HCT116 (cell line): ENCODE results near the gene STAM2. TPM values are rescaled to one million over a fixed set of nuclear protein-coding genes. Genes with fewer than 3 reads are reported as not detected.

Experiments
- ATAC-seq: fragments of 200-7000 bp; cut with Tn5 transposase; 2 replicates; pipeline ENCODE4 v1.9.1; 2020; ENCODE audit warnings: mild to moderate bottlenecking, moderate library complexity
- BruUV-seq: library from RNA; stranded (reverse); fragments of 400-500 nt; replicated peaks from 2 replicates; lab custom pipeline; 2021; lab: Mats Ljungman, UMichigan
- CTCF ChIA-PET: fragments of 300-600 bp; sonication (Branson Sonifier 250); formaldehyde crosslinking; loops from one replicate; lab custom pipeline; 2021; ENCODE audit warnings: antibody characterized with exemption; lab: Charles Lee
- POLR2A ChIA-PET: fragments of 300-600, 350-600 bp; sonication (Branson Sonifier 250); formaldehyde crosslinking; loops from one replicate; lab custom pipeline; 2021; ENCODE audit warnings: antibody characterized with exemption; lab: Charles Lee
- RAD21 ChIA-PET, 2 experiments: fragments of 300-600 bp; sonication (Branson Sonifier 250); formaldehyde crosslinking; loops; one replicate each; lab custom pipeline; 2023; ENCODE audit warnings: low total read pairs in 2 of 2; ENCODE audit not compliant: uncharacterized antibody in 2 of 2, unreplicated experiment in 2 of 2, low non-redundant PET in 1 of 2; lab: Charles Lee
- DNase-seq: peaks from one replicate; pipeline ENCODE4 v3.0.0-alpha.2; 2010; ENCODE audit warnings: low read depth, low spot score
- H2AFZ ChIP-seq: fragments of 200-600 bp; shearing (Covaris generic), sonication (generic); 2 replicates; pipeline ENCODE4 v1.6.1; 2017; ENCODE audit warnings: low read depth, mixed run types, mixed read lengths, antibody characterized with exemption, low read length; ENCODE audit not compliant: poor library complexity, severe bottlenecking
- H3K27ac ChIP-seq: 2 replicates; pipeline ENCODE4 v1.5.1; 2012; ENCODE audit warnings: low read depth, low read length
- H3K27me3 ChIP-seq: fragments of 200-600 bp; sonication (generic); 2 replicates; pipeline ENCODE4 v1.6.1; 2016; ENCODE audit warnings: mixed run types, low read length, mixed read lengths; ENCODE audit not compliant: insufficient read depth
- H3K36me3 ChIP-seq, 2 experiments: fragments of 200-500 bp in 1 of 2; fragments of 200-600 bp in 1 of 2; sonication (Bioruptor generic) in 1 of 2; sonication (generic) in 1 of 2; 2 replicates each; pipeline versions ENCODE4 v1.5.1 to v1.6.1; 2014 to 2016; ENCODE audit warnings: low read length in 2 of 2, inconsistent platforms in 1 of 2, mixed read lengths in 1 of 2, mixed run types in 1 of 2; ENCODE audit not compliant: insufficient read depth in 2 of 2, control insufficient read depth in 1 of 2
- H3K4me1 ChIP-seq, 2 experiments: fragments of 200-600 bp in 1 of 2; sonication (generic) in 1 of 2; 2 replicates each; pipeline versions ENCODE4 v1.5.1 to v1.6.1; 2012 to 2017; ENCODE audit warnings: low read length in 2 of 2, inconsistent platforms in 1 of 2, mild to moderate bottlenecking in 1 of 2, mixed read lengths in 1 of 2, mixed run types in 1 of 2, moderate library complexity in 1 of 2; ENCODE audit not compliant: insufficient read depth in 2 of 2, control insufficient read depth in 1 of 2
- H3K4me2 ChIP-seq: fragments of 200-600 bp; sonication (generic); 2 replicates; pipeline ENCODE4 v1.6.1; 2017; ENCODE audit warnings: mixed run types, low read length, mixed read lengths
- H3K4me3 ChIP-seq, 2 experiments: fragments of 200-600 bp in 1 of 2; sonication (generic) in 1 of 2; replicated peaks in 1 of 2; 2 replicates each; pipeline ENCODE4 v1.5.1; 2011 to 2016; ENCODE audit warnings: low read length in 2 of 2, control low read depth in 1 of 2, low read depth in 1 of 2, mild to moderate bottlenecking in 1 of 2, mixed read lengths in 1 of 2, mixed run types in 1 of 2
- H3K79me2 ChIP-seq: fragments of 200-600 bp; sonication (generic); 2 replicates; pipeline ENCODE4 v1.6.1; 2017; ENCODE audit warnings: mild to moderate bottlenecking, mixed run types, low read length, moderate library complexity, mixed read lengths; ENCODE audit not compliant: insufficient read depth
- H3K9ac ChIP-seq: fragments of 200-600 bp; sonication (generic); 2 replicates; pipeline ENCODE4 v1.6.1; 2016; ENCODE audit warnings: low read length, mixed read lengths
- H3K9me2 ChIP-seq: fragments of 200-600 bp; sonication (generic), shearing (Covaris generic); 2 replicates; pipeline ENCODE4 v1.6.1; 2017; ENCODE audit warnings: mixed run types, mild to moderate bottlenecking, moderate library complexity; ENCODE audit not compliant: insufficient read depth
- H3K9me3 ChIP-seq, 2 experiments: fragments of 200-500 bp in 1 of 2; fragments of 200-600 bp in 1 of 2; sonication (Bioruptor generic) in 1 of 2; sonication (generic) in 1 of 2; 2 replicates each; pipeline ENCODE4 v1.6.1; 2014 to 2017; ENCODE audit warnings: low read length in 2 of 2, mixed read lengths in 2 of 2, inconsistent platforms in 1 of 2, low read depth in 1 of 2, mild to moderate bottlenecking in 1 of 2, mixed run types in 1 of 2, moderate library complexity in 1 of 2; ENCODE audit not compliant: control insufficient read depth in 1 of 2, insufficient read depth in 1 of 2
- H4K20me1 ChIP-seq: fragments of 200-600 bp; sonication (generic), shearing (Covaris generic); 2 replicates; pipeline ENCODE4 v1.6.1; 2017; ENCODE audit warnings: mixed run types, mild to moderate bottlenecking, moderate library complexity; ENCODE audit not compliant: insufficient read depth
- ATF3 ChIP-seq: IDR thresholded peaks from 2 replicates; pipeline ENCODE4 v1.6.1; 2012
- CBX3 ChIP-seq: IDR thresholded peaks from 2 replicates; pipeline ENCODE4 v1.6.1; 2012; ENCODE audit warnings: low read depth
- CEBPB ChIP-seq: IDR thresholded peaks from 2 replicates; pipeline ENCODE4 v1.6.1; 2012; ENCODE audit warnings: low read depth
- CTCF ChIP-seq, 3 experiments: fragments of 200-600 bp in 1 of 3; sonication (generic) in 1 of 3; IDR thresholded peaks in 2 of 3; conservative IDR thresholded peaks in 1 of 3; 2 replicates each; pipeline ENCODE4 v1.5.1; 2012 to 2017; ENCODE audit warnings: low read depth in 2 of 3, low read length in 2 of 3, antibody characterized with exemption in 1 of 3, borderline replicate concordance in 1 of 3, control low read depth in 1 of 3, mild to moderate bottlenecking in 1 of 3, mixed read lengths in 1 of 3, mixed run types in 1 of 3, moderate library complexity in 1 of 3; ENCODE audit not compliant: insufficient read depth in 1 of 3
- EGR1 ChIP-seq: IDR thresholded peaks from 2 replicates; pipeline ENCODE4 v1.6.1; 2012; ENCODE audit warnings: low read depth
- EZH2phosphoT487 ChIP-seq: fragments of 200-600 bp; IDR thresholded peaks from 2 replicates; pipeline ENCODE4 v1.6.1; 2018; ENCODE audit warnings: antibody characterized with exemption, borderline replicate concordance
- JUND ChIP-seq: IDR thresholded peaks from 2 replicates; pipeline ENCODE4 v1.6.1; 2012
- POLR2A ChIP-seq: IDR thresholded peaks from 2 replicates; pipeline ENCODE4 v1.7.0; 2011; ENCODE audit warnings: borderline replicate concordance; ENCODE audit not compliant: insufficient read depth, insufficient read length; ENCODE audit errors: extremely low read depth
- POLR2AphosphoS5 ChIP-seq: IDR thresholded peaks from 2 replicates; pipeline ENCODE4 v1.6.1; 2011; ENCODE audit warnings: mild to moderate bottlenecking, low read depth, low read length, moderate library complexity
- RAD21 ChIP-seq: IDR thresholded peaks from 2 replicates; pipeline ENCODE4 v1.6.1; 2012; ENCODE audit warnings: low read depth, mild to moderate bottlenecking
- REST ChIP-seq: IDR thresholded peaks from 2 replicates; pipeline ENCODE4 v1.6.1; 2012; ENCODE audit warnings: low read depth
- SIN3A ChIP-seq: IDR thresholded peaks from 2 replicates; pipeline ENCODE4 v1.6.1; 2012; ENCODE audit warnings: low read depth
- SP1 ChIP-seq: IDR thresholded peaks from 2 replicates; pipeline ENCODE4 v1.6.1; 2012; ENCODE audit warnings: low read depth
- TCF7L2 ChIP-seq: IDR thresholded peaks from 2 replicates; pipeline ENCODE4 v1.7.0; 2011; ENCODE audit warnings: borderline replicate concordance, inconsistent platforms; ENCODE audit not compliant: insufficient read depth, insufficient read length; ENCODE audit errors: extremely low read depth
- YY1 ChIP-seq: IDR thresholded peaks from 2 replicates; pipeline ENCODE4 v1.6.1; 2011; ENCODE audit warnings: low read length, low read depth, moderate library complexity, mild to moderate bottlenecking; ENCODE audit not compliant: insufficient replicate concordance; ENCODE audit errors: extremely low read depth
- ZBTB33 ChIP-seq: IDR thresholded peaks from 2 replicates; pipeline ENCODE4 v1.6.1; 2011; ENCODE audit warnings: mild to moderate bottlenecking, low read length, moderate library complexity; ENCODE audit not compliant: insufficient replicate concordance; ENCODE audit errors: extremely low read depth
- ZFX ChIP-seq: fragments of 450-650 bp; IDR thresholded peaks from 2 replicates; pipeline ENCODE4 v1.6.1; 2017
- intact Hi-C: fragments of 100-400 bp; cut with micrococcal nuclease; formaldehyde crosslinking; loops from 2 replicates; pipeline ENCODE4 v1.10.0; 2022
- total RNA-seq: library from RNA; stranded (reverse); gene quantifications from one replicate; pipeline ENCODE4 v1.2.1, GENCODE V29; 2021; ENCODE audit not compliant: unreplicated experiment

STAM2 gene
- total RNA-seq, 1 experiment from 2014 or later = 19.2 TPM

GRCh38 chr2:152126664-152127063, 48.9 kb downstream of the STAM2 start:
- no peak overlapping the region for H3K4me2 ChIP-seq
- no peaks in the 10 kb centered on the region for H4K20me1 ChIP-seq
- POLR2A ChIA-PET = no interaction called here
- CTCF ChIA-PET = no interaction called here
- H3K27ac ChIP-seq = no peak overlapping the region
- no peaks in the 10 kb centered on the region for H3K9me3 ChIP-seq
- H3K27me3 ChIP-seq = no peaks in the 10 kb centered on the region
- no peak overlapping the region for H3K9ac ChIP-seq
- no peaks in the 10 kb centered on the region for H3K36me3 ChIP-seq
- no peaks in the 10 kb centered on the region for H3K4me1 ChIP-seq
- no peak overlapping the region for H3K4me3 ChIP-seq
- DNase-seq = no peak
- no peak for ATAC-seq
- RAD21 ChIA-PET = no interaction called here
- TF ChIP-seq REST (no peak), CBX3 (no peak), SP1 (no peak), EGR1 (no peak), SIN3A (no peak), ZBTB33 (no peak), CEBPB (no peak), CTCF (IDR thresholded peaks at IDR 0.05 in 2 of 3, conservative IDR thresholded peaks at IDR 0.05 in 1 of 3; ENCODE audit: borderline replicate concordance in 1 of 3, insufficient read depth in 1 of 3, low read depth in 2 of 3, low read length in 2 of 3) (no peak), ATF3 (no peak), POLR2A (no peak), RAD21 (no peak), POLR2AphosphoS5 (no peak), TCF7L2 (no peak), YY1 (no peak), ZFX (no peak), JUND (no peak), EZH2phosphoT487 (no peak)
- no peaks in the 10 kb centered on the region for H3K79me2 ChIP-seq
- no peak overlapping the region for H2AFZ ChIP-seq
- intact Hi-C loops = no loop called here
- H3K9me2 ChIP-seq = no peaks in the 10 kb centered on the region
- no TSS peak for BruUV-seq
